ENCODE measurements around the gene GMFB.

- TF ChIP-seq YY1 (IDR thresholded peaks at IDR 0.05; ENCODE audit: insufficient read depth, insufficient read length) (no peak), SUZ12 (IDR thresholded peaks at IDR 0.05; ENCODE audit: extremely low read depth, insufficient read depth, insufficient read length) (no peak), ZNF274 (IDR thresholded peaks at IDR 0.05; ENCODE audit: low read depth, low read length) (no peak)
Measured at GRCh38 chr14:54478636-54479215, 10.1 kb downstream of the GMFB start.

Data from NT2/D1 (cell line).